ENCODE results near the gene B3GALT2.

The B3GALT2 gene

DNA sequence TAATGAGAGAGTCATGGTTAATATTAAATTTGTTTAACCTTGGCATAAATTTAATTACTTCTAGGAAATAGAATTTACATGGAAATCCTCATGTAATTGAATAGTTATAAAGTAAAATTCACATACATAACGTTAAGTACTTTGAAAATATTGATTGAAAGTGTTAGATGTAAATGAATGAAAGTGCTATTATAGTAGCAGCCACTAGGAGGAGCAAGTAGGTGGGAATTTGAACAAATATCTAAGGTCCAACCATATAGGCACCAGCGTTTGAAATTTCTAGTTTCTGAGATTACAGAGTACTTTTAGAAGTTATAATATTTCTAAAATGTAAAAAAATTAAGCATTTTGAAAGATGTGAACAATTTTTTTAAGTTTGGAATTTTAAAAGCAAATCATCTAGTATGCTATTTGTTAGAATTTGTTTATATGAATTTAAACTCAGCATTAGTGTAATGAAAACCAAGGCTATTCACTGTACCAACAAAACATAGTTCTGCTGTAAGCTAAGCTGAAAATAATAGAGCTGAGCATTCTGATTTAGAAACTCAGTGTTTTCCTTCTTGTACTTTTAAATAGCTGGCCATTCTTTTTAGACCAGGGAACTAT is 3.3 kb downstream of the B3GALT2 start:
- DNase-seq, result peak in 2 of 58 donors; percentile 18 to 46

DNA sequence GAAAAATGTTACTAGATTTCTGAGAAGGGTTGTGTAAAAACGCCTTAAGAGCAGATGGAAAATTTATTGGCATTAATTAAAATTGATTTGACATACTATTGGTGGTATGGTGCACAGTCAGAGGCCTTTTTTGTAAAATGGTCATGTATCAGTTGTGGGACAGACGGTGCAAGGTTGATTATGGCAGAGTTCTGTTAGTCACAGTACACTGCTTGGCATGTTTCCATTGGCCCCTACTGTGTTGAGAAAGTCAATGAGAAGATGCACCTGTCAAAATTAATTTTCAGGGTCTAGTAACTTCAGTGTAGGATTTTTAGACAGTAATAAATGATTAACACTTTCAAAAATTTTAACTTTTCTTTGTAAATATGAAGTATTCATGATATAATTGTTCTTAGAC is 4.4 kb downstream of the B3GALT2 start:
- peak in 1 of 58 donors; percentile 6 for DNase-seq

DNA sequence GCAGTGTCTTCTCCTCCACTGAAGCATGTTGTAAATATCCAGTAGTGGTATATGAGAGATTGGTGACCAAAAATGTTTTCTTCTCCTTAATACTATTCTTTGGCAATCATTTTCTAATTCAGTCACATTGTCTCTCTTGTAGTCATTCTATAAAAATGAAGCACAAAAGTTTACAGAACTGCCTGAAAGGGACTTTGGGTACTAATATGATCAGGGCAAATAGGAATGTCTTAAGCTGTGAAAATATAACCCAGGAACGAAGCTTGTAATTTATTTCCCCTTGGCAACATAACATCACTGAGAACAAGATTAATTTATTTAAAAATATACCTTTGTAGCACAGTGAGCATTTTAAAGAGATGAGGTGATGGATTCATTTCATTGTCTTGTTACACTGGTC is 4.9 kb downstream of the B3GALT2 start:
- no peak for DNase-seq

DNA sequence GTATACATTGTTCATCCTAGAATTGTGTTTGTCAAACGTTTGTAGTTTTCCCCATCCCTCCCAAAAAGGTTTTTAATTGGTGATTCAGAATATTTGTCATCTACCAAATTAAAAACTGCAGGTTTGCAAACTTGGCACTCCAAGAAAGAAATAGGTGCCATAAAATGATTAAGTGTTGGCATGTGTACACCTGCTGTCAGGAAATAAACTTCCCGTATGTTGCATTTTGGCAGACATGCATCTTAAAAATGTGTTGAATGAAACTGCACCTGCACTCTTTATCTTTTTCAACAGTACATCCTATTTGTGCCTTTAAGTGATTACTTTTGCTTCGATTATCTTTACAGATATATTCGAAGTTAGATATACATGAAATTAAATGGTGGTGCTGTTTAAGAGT is 7.3 kb downstream of the B3GALT2 start:
- DNase-seq, result no peak

DNA sequence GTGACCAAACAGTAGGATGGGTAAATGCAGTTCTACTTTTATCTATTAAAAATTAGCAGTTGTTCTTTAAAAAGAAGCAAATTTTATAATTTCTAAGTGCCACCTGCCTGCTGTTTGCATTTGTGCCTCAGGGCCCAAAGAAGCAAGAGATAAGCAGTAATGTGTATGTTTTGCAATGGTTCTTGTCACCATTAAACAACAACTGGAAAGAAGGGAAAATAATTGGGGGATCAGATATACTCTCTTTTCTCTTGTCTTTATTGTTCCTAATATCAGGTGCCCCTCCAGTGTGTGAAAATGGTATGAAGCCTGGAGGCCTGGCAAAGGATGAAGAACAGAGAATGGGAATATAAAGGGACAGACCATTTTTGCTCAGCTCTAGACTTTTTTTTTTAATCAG is 9.6 kb downstream of the B3GALT2 start:
- DNase-seq, result no peak

DNA sequence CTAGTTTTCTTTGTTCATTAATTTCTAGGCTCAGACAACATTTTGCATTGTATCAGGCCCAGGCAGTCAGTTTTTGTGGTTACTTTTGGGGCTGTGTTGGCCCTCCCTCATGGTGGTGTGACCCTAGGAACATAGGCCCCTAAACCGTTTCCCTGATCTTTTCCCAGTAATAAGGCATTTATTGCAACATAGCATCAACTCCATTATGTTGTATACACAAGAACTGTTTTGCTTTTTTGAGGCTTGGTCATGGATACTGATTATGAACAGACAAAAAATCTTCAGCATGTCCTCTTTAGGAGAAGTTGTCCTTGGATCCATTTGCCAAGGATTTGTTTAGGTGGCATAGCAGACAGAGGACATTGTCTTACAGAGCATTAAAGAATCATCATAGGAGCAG is 10.3 kb downstream of the B3GALT2 start:
- no peak for DNase-seq

DNA sequence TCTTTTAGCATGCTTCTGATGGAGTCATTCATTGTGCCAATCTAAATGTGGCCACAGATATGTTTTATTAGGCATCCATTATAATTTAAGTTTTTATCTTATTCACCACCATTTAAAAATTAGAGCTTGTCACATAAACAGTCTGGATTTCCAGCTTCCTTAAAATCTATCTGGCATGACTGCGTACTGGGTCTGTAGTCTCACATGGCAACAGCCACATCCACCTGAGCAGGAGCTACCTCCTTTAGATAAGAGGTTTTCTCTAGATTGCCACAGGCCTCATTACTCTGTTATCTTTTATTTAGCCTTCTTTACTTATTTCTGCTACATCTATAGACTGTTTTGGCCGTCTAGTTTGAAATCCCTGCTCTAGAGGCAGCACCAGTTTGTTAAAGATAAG is 29.1 kb downstream of the B3GALT2 start:
- DNase-seq, result no peak

DNA sequence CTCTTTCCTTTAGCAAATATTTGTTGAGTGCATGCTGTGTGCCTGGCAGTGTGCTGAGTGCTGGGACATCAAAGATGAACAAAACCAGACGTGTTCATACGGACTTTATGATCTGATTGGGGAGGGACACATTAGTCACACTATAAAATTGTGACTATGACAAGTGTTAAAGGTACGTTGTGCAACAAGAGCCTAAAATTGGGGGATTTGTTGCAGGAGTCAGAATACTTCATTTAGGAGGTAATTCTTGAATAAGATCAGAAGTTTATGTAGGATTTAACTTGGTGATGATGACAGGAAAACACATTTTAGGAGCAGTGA is 29.6 kb downstream of the B3GALT2 start:
- DNase-seq, result no peak

DNA sequence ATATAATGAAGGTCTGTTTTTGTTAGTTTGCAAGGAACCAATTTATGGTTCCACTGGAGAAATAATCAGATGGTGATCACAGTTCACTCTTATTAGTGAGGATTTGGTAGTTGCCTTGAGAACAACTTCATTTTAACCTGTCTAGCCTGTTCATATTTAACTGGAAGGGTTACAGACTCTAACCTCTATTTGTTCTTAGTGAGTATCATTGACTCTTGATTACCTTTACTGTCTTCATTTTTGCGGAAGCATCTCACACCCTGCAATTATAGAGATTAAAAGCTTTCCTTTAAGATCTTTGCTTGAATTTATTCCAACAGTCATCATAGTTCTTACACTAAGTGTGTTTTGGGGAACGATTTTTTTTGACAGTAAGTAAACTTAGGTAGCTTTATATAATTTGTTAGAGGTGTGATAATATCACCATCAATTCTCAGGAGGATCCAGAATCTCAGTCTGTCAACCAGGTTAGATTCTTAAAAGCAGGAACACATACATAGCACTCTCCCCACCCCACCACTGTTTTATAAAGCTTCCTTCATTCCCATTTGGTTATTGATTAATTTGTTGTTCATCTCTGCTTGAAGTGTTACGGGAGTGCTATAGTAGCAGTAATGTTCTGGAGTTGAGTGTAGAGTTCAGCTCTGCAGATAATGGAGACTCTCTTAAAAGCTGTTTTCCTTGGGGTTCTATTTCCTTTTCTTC is 30.1 kb downstream of the B3GALT2 start:
- no peak for DNase-seq

DNA sequence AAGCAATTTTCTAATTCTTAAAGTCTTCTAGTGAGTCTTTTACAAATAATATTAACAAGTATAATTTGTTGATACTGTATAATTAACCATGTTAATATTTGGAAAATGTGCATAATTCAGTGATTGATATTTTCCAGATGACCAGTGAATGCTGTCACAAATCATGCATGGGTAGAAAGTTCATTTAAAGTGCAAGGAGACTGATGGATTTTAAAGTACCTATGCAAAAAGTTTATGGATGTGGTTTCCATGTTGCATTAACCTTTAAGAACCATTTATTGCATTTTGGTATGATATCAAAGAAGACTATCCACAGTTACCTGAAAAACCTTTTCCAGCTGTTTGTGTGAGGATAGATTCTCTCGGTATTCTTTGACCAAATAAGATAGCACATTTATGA is 41.4 kb downstream of the B3GALT2 start:
- no peak for DNase-seq

DNA sequence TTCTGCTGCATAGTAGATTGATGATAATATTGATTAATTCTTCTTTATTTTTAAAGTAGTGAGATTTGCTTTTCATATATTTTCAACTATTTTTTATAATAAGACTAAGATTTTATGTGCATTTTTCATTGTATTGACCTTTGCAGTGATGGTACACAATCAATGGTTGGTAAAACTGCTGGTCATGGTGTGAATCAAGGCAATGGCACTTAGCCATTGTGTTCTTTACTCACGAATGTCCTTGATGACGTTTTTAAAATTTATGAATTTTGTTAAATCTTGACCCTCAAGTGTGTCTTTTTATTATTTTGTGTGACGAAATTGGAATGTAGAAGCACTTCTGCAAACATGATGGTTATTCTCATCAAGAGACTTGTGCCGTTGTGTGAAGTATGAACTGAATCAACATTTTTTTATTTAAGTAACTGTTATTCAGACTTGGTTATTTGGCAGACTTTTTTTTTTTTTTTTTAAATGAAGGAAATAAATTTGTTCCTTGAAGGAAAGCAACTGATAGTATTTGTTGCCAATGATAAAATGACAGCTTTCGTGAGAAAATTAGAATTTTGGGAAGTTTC is 42.0 kb downstream of the B3GALT2 start:
- DNase-seq, result no peak

DNA sequence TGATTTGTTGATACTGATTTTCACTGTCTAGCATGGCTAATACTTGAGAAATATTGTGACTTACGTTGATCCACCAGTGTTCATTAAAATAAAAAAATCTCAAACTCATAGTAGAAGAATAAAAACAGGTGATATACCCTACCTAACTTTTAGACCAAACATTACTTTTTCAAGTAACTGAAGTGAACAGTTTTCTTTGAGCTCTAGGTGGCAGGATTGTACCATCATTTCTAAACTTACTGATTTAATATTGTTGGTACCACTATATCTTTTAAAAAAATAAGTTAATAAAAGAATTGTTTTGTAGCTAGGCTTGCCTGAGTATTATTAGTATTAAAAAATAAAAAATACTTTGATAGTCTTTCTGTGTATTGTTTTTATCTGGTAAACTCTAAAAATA is 43.1 kb downstream of the B3GALT2 start:
- DNase-seq, result peak in 1 of 58 donors; percentile 9

DNA sequence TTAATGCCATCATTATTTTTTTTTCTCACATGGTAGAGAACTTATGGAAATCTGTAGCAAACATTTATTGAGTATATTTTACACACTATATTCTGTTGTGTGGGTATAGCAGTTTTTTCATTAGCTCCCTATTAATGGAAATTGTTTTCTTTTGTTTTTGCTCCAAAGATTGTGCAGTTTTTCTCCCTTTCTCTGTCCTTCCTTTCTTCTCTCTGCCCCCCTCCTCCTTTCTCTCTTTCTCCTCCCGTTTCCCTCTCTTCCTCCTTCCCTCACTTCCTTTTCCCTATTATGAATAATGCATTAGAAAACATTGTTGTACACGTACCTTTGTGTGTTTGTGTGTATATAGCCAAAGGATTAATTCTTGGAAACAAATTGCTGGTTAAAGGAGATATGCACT is 44.0 kb downstream of the B3GALT2 start:
- DNase-seq, result no peak

DNA sequence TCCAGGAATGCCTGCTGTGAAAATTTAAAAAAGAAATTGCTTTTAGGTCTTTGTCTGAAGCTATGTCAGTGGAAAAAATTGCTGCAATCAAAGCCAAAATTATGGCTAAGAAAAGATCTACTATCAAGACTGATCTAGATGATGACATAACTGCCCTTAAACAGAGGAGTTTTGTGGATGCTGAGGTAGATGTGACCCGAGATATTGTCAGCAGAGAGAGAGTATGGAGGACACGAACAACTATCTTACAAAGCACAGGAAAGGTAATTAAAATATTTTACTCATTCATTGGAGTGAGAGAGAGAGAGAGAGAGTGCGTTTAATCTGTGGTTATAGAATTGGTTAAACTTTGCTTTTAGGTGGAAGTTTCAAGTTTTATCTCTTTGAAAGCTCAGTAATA is 44.6 kb downstream of the B3GALT2 start:
- no peak for DNase-seq

DNA sequence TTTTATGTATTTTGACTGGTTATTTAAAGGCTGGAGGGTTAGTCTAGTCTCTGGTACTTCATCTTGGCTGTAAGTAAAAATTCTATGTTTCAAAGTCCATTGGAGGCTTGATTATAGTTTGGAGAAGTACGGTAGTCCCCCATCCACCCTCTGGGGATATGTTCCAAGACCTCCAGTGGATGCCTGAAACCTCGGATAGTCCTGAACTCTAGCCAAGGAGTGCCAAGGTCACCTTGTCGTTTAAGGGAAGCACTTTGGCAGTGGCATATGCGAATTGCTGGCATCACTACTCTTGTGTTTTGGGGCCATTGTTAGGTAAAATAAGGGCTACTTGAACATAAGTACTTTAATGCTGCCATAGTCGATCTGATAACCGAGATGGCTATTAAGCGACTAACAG is 46.2 kb downstream of the B3GALT2 start:
- no peak for DNase-seq

DNA sequence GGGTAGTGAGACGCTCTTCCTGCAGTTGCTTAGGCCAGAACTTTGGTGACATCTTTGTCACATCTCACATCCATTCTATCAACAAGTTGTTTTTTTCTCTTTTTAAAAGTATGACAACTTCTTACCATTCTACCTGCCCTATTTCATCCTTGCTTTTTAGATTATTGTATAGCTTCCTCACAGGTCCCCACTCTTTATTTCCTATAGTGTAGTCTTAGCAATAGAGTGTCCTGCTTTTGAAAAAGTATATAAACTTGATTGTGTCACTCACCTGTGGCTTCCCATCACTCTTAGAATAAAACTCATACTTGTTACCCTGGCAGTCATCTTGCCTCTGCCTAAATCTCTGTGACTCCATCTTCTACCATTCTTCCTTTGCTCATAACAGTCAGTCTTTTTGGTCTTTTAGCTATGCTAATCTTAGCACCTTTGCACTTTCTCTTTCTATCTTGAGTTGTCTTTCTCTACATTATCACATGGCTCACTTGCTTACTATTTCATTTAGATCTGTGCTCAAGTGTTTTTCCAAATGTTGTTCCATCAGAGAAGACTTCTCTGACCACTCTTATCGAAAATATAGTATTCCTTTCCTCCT is 55.0 kb downstream of the B3GALT2 start:
- no peak for DNase-seq

Measured in anterior cingulate cortex (tissue), 58 donors.